ENCODE measurements around the gene JAZF1. TPM values are rescaled to one million over a fixed set of nuclear protein-coding genes. Genes with fewer than 3 reads are reported as not detected.
A peak's percentile ranks its signal among the peaks of the same experiment; 100 is the strongest.

Gene JAZF1
- total and polyA plus RNA-seq, 2 of the 4 experiments (the other 2 are of a cell fraction) = 8.4 to 10.5 TPM

DNA sequence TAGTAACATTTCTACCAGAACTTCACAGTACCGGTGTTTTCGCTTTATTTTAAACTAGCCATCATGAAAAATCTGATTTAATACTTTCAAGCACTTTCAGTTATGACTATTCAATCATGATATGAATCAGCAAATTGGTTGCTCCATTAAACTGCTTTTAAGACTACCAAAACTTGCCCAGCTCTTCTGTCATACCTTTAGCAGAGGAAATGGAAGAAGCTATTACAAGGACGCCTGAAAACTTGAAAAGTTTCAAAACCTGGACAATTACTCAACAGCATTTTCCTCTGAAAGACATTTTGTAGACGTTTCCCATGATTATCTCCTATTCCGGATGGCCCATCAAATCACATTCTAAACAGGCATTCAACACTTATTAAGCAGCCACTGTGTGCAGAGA is 2.0 kb downstream of the JAZF1 start:
- in situ Hi-C loops (cut with MboI; ENCODE audit: low sequenced_read_pairs) = no loop called here
- WGBS, 2 experiments (ENCODE audit: extremely low coverage in 2 of 2, insufficient read length in 1 of 2) = 95% methylated on average over 4 of the region's 5 CpGs; no CpG with 5 or more reads in 1 of the 2 experiments
- TF ChIP-seq MXI1 (IDR thresholded peaks at IDR 0.05; ENCODE audit: borderline replicate concordance, low read depth, low read length) = no peak
- no peak for TF ChIP-seq RFX5 (IDR thresholded peaks at IDR 0.05; ENCODE audit: low read depth, low read length)
- TF ChIP-seq, protein P1, sequence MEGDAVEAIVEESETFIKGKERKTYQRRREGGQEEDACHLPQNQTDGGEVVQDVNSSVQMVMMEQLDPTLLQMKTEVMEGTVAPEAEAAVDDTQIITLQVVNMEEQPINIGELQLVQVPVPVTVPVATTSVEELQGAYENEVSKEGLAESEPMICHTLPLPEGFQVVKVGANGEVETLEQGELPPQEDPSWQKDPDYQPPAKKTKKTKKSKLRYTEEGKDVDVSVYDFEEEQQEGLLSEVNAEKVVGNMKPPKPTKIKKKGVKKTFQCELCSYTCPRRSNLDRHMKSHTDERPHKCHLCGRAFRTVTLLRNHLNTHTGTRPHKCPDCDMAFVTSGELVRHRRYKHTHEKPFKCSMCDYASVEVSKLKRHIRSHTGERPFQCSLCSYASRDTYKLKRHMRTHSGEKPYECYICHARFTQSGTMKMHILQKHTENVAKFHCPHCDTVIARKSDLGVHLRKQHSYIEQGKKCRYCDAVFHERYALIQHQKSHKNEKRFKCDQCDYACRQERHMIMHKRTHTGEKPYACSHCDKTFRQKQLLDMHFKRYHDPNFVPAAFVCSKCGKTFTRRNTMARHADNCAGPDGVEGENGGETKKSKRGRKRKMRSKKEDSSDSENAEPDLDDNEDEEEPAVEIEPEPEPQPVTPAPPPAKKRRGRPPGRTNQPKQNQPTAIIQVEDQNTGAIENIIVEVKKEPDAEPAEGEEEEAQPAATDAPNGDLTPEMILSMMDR (conservative IDR thresholded peaks at IDR 0.05; ENCODE audit: low read depth, low read length) = no peak
- TF ChIP-seq NFE2L2 (IDR thresholded peaks at IDR 0.05; ENCODE audit: low read depth, low read length) = no peak
- TF ChIP-seq BHLHE40 (IDR thresholded peaks at IDR 0.05; ENCODE audit: low read depth, low read length) = no peak
- TF ChIP-seq CEBPB (IDR thresholded peaks at IDR 0.05; ENCODE audit: low read depth, low read length) = no peak
- no peak for TF ChIP-seq MAFK (IDR thresholded peaks at IDR 0.05; ENCODE audit: low read depth, low read length)
- TF ChIP-seq, protein P2, sequence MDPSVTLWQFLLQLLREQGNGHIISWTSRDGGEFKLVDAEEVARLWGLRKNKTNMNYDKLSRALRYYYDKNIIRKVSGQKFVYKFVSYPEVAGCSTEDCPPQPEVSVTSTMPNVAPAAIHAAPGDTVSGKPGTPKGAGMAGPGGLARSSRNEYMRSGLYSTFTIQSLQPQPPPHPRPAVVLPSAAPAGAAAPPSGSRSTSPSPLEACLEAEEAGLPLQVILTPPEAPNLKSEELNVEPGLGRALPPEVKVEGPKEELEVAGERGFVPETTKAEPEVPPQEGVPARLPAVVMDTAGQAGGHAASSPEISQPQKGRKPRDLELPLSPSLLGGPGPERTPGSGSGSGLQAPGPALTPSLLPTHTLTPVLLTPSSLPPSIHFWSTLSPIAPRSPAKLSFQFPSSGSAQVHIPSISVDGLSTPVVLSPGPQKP (IDR thresholded peaks at IDR 0.05; ENCODE audit: borderline replicate concordance, low read depth, low read length) = no peak
- no peak for TF ChIP-seq CHD1 (IDR thresholded peaks at IDR 0.05; ENCODE audit: low read depth, low read length)
- no peak for TF ChIP-seq FOS (IDR thresholded peaks at IDR 0.05; ENCODE audit: low read depth, low read length)
- no peak for TF ChIP-seq RCOR1 (IDR thresholded peaks at IDR 0.05; ENCODE audit: insufficient replicate concordance, low read length)
- TF ChIP-seq, protein P3, sequence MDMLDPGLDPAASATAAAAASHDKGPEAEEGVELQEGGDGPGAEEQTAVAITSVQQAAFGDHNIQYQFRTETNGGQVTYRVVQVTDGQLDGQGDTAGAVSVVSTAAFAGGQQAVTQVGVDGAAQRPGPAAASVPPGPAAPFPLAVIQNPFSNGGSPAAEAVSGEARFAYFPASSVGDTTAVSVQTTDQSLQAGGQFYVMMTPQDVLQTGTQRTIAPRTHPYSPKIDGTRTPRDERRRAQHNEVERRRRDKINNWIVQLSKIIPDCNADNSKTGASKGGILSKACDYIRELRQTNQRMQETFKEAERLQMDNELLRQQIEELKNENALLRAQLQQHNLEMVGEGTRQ (IDR thresholded peaks at IDR 0.05; ENCODE audit: low read depth, low read length) = no peak
- TF ChIP-seq SMC3 (IDR thresholded peaks at IDR 0.05; ENCODE audit: low read depth, low read length) = no peak

More for the DNA sequence above, 2.0 kb downstream of the JAZF1 start:
- Histone ChIP-seq H4K91ac (ENCODE audit: insufficient read depth, low read depth, low read length) (peak overlapping the region; percentile 75; the same call in 1 of the 2 replicates), H3K4me1 (ENCODE audit: control insufficient read depth, insufficient read depth, low read length) (peaks cover 18% of the 10 kb centered on the region), H2AK9ac (replicated peaks; ENCODE audit: low read depth, low read length, poor library complexity) (no peak overlapping the region), H3K27ac (ENCODE audit: insufficient read depth, low read length) (no peak overlapping the region), H3K9me1 (ENCODE audit: insufficient read depth, low read length) (peaks cover 15% of the 10 kb centered on the region), H2BK15ac (ENCODE audit: low read depth, low read length) (no peak overlapping the region), H4K8ac (ENCODE audit: low read depth in 2 of 2, low read length in 2 of 2) (peak overlapping the region; percentile 32 to 52; a peak in 3 of 4 replicates), H3K9me3 (ENCODE audit: control insufficient read depth, insufficient read depth, low read length) (no peaks in the 10 kb centered on the region), H3K4ac (ENCODE audit: low read depth, low read length) (0 out of 2 replicates have a peak overlapping the region, but pooled peaks have one; percentile 1), H3K4me3 (ENCODE audit: insufficient read depth, low read depth, low read length) (peak overlapping the region; percentile 100; the same call in 1 of the 2 replicates), H3K23ac (ENCODE audit: low read depth, low read length) (peak overlapping the region; percentile 47), H3K79me1 (ENCODE audit: low read depth in 1 of 2, low read length in 2 of 2) (peaks cover 27 to 44% of the 10 kb centered on the region in 2 experiments), H3K18ac (ENCODE audit: low read depth, low read length) (peak overlapping the region; percentile 14; the same call in 1 of the 2 replicates), H2BK120ac (ENCODE audit: low read depth, low read length) (peak overlapping the region; percentile 7), H2BK5ac (ENCODE audit: low read depth, low read length, poor library complexity, severe bottlenecking) (no peak overlapping the region), H3K9ac (ENCODE audit: low read depth, low read length) (peak overlapping the region; percentile 68; the same call in 1 of the 2 replicates), H2AFZ (replicated peaks; ENCODE audit: low read length, poor library complexity) (no peak overlapping the region), H3K56ac (ENCODE audit: extremely low read depth, insufficient read depth, low read length) (no peak overlapping the region; the same call in 1 of the 2 replicates), H4K20me1 (ENCODE audit: insufficient read depth, low read length) (peaks cover 5% of the 10 kb centered on the region; the same call in 1 of the 2 replicates), H4K5ac (ENCODE audit: low read depth, low read length) (peak overlapping the region; percentile 19; the same call in 1 of the 2 replicates), H3K4me2 (ENCODE audit: low read depth, low read length) (peak overlapping the region; percentile 94), H2AK5ac (ENCODE audit: low read depth, low read length) (peak overlapping the region; percentile 81; the same call in 1 of the 2 replicates), H3K27me3 (ENCODE audit: control insufficient read depth, insufficient read depth, low read length) (no peaks in the 10 kb centered on the region), H3K14ac (replicated peaks; ENCODE audit: low read depth, low read length) (peak overlapping the region; percentile 64; the same call in 1 of the 2 replicates), H3K36me3 (ENCODE audit: control insufficient read depth, insufficient read depth, low read length) (no peaks in the 10 kb centered on the region), H2BK20ac (ENCODE audit: low read depth, low read length) (no peak overlapping the region)
- DNase-seq = no peak
- CTCF ChIA-PET = interaction anchor here (1.0 kb wide), 1 partner anchor 117 kb away, joined by 3 read pairs; no protein-coding TSS in a partner anchor
- ATAC-seq (ENCODE audit: low read depth) = no peak
- intact Hi-C loops (cut with micrococcal nuclease) (no loop called here), dilution Hi-C loops (cut with HindIII; ENCODE audit: low sequenced_read_pairs, unreplicated experiment) (no loop called here)
- POLR2A ChIA-PET (ENCODE audit: unreplicated experiment) = no interaction called here
- no TSS peak for BruUV-seq (replicated peaks)

Measured in IMR-90 (cell line).